Panc1 (cell line): Measurements from ENCODE around the gene EEF2K. TPM values are rescaled to one million over a fixed set of nuclear protein-coding genes. Genes with fewer than 3 reads are reported as not detected.

ENCODE experiments used
- ATAC-seq: fragments of 200-7000 bp; cut with Tn5 transposase; 2 replicates; pipeline ENCODE4 v1.9.1; 2020; ENCODE audit warnings: mild to moderate bottlenecking, moderate library complexity
- BruUV-seq: library from RNA; stranded (reverse); fragments of 400-500 nt; replicated peaks from 2 replicates; lab custom pipeline; 2021; lab: Mats Ljungman, UMichigan
- CTCF ChIA-PET: fragments of 300-600 bp; sonication (Branson Sonifier 250); formaldehyde crosslinking; loops from one replicate; lab custom pipeline; 2022; ENCODE audit warnings: antibody characterized with exemption; lab: Charles Lee
- POLR2A ChIA-PET: fragments of 300-600 bp; sonication (Branson Sonifier 250); formaldehyde crosslinking; loops from one replicate; lab custom pipeline; 2022; ENCODE audit warnings: antibody characterized with exemption; lab: Charles Lee
- DNase-seq: peaks from one replicate; pipeline ENCODE4 v3.0.0-alpha.2; 2010; ENCODE audit warnings: low read depth, low spot score
- H3K27ac ChIP-seq: 2 replicates; pipeline ENCODE4 v1.5.1; 2011; ENCODE audit warnings: mild to moderate bottlenecking, low read length, inconsistent platforms
- H3K27me3 ChIP-seq: fragments of 200-500 bp; sonication (Bioruptor generic); 2 replicates; pipeline ENCODE4 v1.6.0; 2014; ENCODE audit warnings: low read length, inconsistent platforms; ENCODE audit not compliant: control insufficient read depth, insufficient read depth
- H3K36me3 ChIP-seq: fragments of 200-500 bp; sonication (Bioruptor generic); 2 replicates; pipeline ENCODE4 v1.5.1; 2014; ENCODE audit warnings: inconsistent platforms, mild to moderate bottlenecking, low read length, moderate library complexity; ENCODE audit not compliant: control insufficient read depth, insufficient read depth
- H3K4me1 ChIP-seq: 2 replicates; pipeline ENCODE4 v1.5.1; 2011; ENCODE audit warnings: inconsistent platforms, mild to moderate bottlenecking, low read length, moderate library complexity; ENCODE audit not compliant: control insufficient read depth, insufficient read depth
- H3K4me3 ChIP-seq, 2 experiments: 2 replicates each; pipeline ENCODE4 v1.5.1; 2011 to 2012; ENCODE audit warnings: low read depth in 2 of 2, low read length in 2 of 2, mild to moderate bottlenecking in 2 of 2, inconsistent platforms in 1 of 2, moderate library complexity in 1 of 2
- H3K9me3 ChIP-seq: fragments of 200-500 bp; sonication (Bioruptor generic); 2 replicates; pipeline ENCODE4 v1.5.1; 2014; ENCODE audit warnings: low read depth, mild to moderate bottlenecking, inconsistent platforms, low read length, moderate library complexity; ENCODE audit not compliant: control insufficient read depth, insufficient read depth
- POLR2AphosphoS5 ChIP-seq: IDR thresholded peaks from 2 replicates; pipeline ENCODE4 v1.6.1; 2012; ENCODE audit warnings: mild to moderate bottlenecking, low read depth, low read length, moderate library complexity
- REST ChIP-seq, 2 experiments: IDR thresholded peaks; 2 replicates each; pipeline ENCODE4 v1.6.1; 2011 to 2012; ENCODE audit warnings: low read depth in 2 of 2, control low read depth in 1 of 2, low read length in 1 of 2, mild to moderate bottlenecking in 1 of 2, moderate library complexity in 1 of 2; ENCODE audit not compliant: insufficient read depth in 1 of 2
- SIN3A ChIP-seq: IDR thresholded peaks from 2 replicates; pipeline ENCODE4 v1.6.1; 2012; ENCODE audit warnings: low read depth, mild to moderate bottlenecking, low read length, moderate library complexity, borderline replicate concordance; ENCODE audit not compliant: insufficient read depth
- TCF7L2 ChIP-seq: IDR thresholded peaks from 2 replicates; pipeline ENCODE4 v1.6.1; 2011; ENCODE audit warnings: mild to moderate bottlenecking, low read depth, low read length, inconsistent platforms
- in situ Hi-C: cut with HindIII; loops from 2 replicates; pipeline ENCODE4 v1.10.0; 2016; ENCODE audit warnings: low sequenced_read_pairs, low pct_unique_long_range_greater_than_20kb
- intact Hi-C: fragments of 100-400 bp; cut with micrococcal nuclease; formaldehyde crosslinking; loops from one replicate; pipeline ENCODE4 v1.10.0; 2022; ENCODE audit not compliant: unreplicated experiment
- total RNA-seq: library from RNA; stranded (reverse); gene quantifications from one replicate; pipeline ENCODE4 v1.2.1, GENCODE V29; 2021; ENCODE audit not compliant: unreplicated experiment
- TF ChIP-seq, protein P1 (sequence below): fragments of 450-650 bp; IDR thresholded peaks from 2 replicates; pipeline ENCODE4 v1.5.1; 2017; ENCODE audit warnings: mild to moderate bottlenecking

Gene EEF2K
- total RNA-seq, 1 experiment from 2014 or later: 15.0 TPM

DNA sequence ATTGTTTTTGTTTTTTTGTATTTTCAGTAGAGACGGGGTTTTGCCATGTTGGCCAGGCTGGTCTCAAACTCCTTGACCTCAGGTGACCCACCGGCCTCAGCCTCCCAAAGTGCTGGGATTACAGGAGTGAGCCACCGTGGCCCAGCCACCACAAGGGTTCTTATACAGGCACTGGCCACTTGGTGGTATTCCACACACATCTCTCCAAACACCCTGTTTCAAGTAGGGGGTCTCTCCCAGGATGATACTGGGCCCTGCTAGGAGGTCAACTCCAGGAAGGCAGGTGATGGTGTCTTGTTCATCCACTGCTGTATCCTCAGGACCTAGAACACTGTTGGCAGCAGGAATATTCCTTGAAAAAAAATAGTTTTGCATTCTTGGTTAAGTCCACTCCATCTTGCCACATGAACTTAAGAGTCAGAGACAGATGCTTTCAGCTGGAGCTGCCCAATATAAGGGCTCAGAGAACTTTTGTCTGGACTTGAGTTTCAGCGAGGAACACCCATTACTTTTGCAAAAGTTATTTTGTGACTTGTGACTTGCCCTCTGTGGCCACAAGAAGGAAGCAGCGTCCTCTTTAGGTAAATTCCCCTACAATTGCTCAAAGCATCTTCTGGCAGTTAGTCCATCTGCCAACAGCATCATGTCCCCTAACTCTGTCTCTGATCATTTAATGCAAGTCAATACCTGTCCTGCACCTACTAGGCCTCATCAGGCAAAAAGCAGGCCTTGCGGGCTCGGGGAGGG is 7.4 kb upstream of the EEF2K start:
- no TSS peak for BruUV-seq
- ATAC-seq (no peak), DNase-seq (no peak)
- H3K9me3 ChIP-seq: no peaks in the 10 kb centered on the region
- no peaks in the 10 kb centered on the region for H3K27me3 ChIP-seq
- H3K4me3 ChIP-seq: no peak overlapping the region
- H3K36me3 ChIP-seq: no peaks in the 10 kb centered on the region
- intact Hi-C loops (loop anchor here (5.0 kb wide), 1 partner anchor 99 kb away; the partner anchor contains the start of gene POLR3E), in situ Hi-C loops (loop anchor here (25.0 kb wide), 1 partner anchor 111 kb away; the partner anchor contains the start of gene VWA3A)
- POLR2A ChIA-PET: interaction anchor here (0.6 kb wide), 1 partner anchor 168 kb away, joined by 3 read pairs; no protein-coding TSS in a partner anchor
- TF ChIP-seq, protein P1, sequence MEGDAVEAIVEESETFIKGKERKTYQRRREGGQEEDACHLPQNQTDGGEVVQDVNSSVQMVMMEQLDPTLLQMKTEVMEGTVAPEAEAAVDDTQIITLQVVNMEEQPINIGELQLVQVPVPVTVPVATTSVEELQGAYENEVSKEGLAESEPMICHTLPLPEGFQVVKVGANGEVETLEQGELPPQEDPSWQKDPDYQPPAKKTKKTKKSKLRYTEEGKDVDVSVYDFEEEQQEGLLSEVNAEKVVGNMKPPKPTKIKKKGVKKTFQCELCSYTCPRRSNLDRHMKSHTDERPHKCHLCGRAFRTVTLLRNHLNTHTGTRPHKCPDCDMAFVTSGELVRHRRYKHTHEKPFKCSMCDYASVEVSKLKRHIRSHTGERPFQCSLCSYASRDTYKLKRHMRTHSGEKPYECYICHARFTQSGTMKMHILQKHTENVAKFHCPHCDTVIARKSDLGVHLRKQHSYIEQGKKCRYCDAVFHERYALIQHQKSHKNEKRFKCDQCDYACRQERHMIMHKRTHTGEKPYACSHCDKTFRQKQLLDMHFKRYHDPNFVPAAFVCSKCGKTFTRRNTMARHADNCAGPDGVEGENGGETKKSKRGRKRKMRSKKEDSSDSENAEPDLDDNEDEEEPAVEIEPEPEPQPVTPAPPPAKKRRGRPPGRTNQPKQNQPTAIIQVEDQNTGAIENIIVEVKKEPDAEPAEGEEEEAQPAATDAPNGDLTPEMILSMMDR: peak; percentile 48
- no peak for TF ChIP-seq SIN3A
- CTCF ChIA-PET: no interaction called here
- H3K27ac ChIP-seq: no peak overlapping the region
- H3K4me1 ChIP-seq: peaks cover 13% of the 10 kb centered on the region

DNA sequence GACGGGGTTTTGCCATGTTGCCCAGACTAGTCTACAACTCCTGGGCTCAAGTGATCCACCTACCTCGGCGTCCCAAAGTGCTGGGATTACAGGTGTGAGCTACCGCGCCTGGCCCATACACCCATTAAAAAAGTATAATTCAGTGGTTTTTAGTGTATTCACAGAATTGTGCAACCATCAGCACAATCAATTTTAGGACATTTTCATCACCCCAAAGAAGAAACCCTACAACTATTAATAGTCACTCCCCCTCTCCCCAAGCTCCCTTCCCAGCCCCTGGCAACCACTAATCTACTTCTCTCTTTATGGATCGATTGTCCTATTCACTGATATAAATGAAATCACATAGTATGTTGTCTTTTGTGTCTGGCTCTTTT is 3.8 kb upstream of the EEF2K start:
- ATAC-seq (no peak), DNase-seq (no peak)
- intact Hi-C loops (no loop called here), in situ Hi-C loops (no loop called here)
- H3K4me3 ChIP-seq: no peak overlapping the region
- TF ChIP-seq, protein P1: no peak
- TF ChIP-seq POLR2AphosphoS5 (no peak), SIN3A (no peak), TCF7L2 (no peak), REST (IDR thresholded peaks at IDR 0.05; ENCODE audit: insufficient read depth in 1 of 2, low read depth in 2 of 2, low read length in 1 of 2) (no peak)
- no peak overlapping the region for H3K27ac ChIP-seq
- no peaks in the 10 kb centered on the region; the same call in 1 of the 2 replicates for H3K36me3 ChIP-seq
- BruUV-seq: no TSS peak
- ChIA-PET POLR2A (no interaction called here), CTCF (no interaction called here)
- H3K27me3 ChIP-seq: no peaks in the 10 kb centered on the region
- H3K9me3 ChIP-seq: no peaks in the 10 kb centered on the region
- peaks cover 23% of the 10 kb centered on the region for H3K4me1 ChIP-seq
